H1 (cell line): ENCODE results near the gene CBARP. TPM values are rescaled to one million over a fixed set of nuclear protein-coding genes. Genes with fewer than 3 reads are reported as not detected.

ENCODE experiments used
- BCL11A ChIP-seq, 2 experiments: IDR thresholded peaks; one replicate each; pipeline ENCODE4 v1.6.1; 2011; ENCODE audit warnings: low read depth in 2 of 2, low read length in 2 of 2, mild to moderate bottlenecking in 2 of 2
- EGR1 ChIP-seq: IDR thresholded peaks from 2 replicates; pipeline ENCODE4 v1.6.1; 2011; ENCODE audit warnings: low read depth, low read length, borderline replicate concordance
- HDAC2 ChIP-seq, 2 experiments: fragments of 300-600 bp in 1 of 2; sonication (generic) in 1 of 2; IDR thresholded peaks; 2 replicates each; pipeline ENCODE4 v1.6.1; 2011 to 2012; ENCODE audit warnings: low read depth in 2 of 2, low read length in 2 of 2, mild to moderate bottlenecking in 2 of 2, moderate library complexity in 2 of 2, borderline replicate concordance in 1 of 2, inconsistent platforms in 1 of 2
- KDM4A ChIP-seq: IDR thresholded peaks from one replicate; pipeline ENCODE4 v1.7.1; 2012; ENCODE audit warnings: low read depth, mild to moderate bottlenecking, moderate library complexity, low read length, inconsistent platforms; ENCODE audit not compliant: severe bottlenecking
- SIRT6 ChIP-seq: IDR thresholded peaks from one replicate; pipeline ENCODE4 v1.7.1; 2012; ENCODE audit warnings: low read length, inconsistent platforms
- SIX5 ChIP-seq: IDR thresholded peaks from 2 replicates; pipeline ENCODE4 v1.6.1; 2011; ENCODE audit warnings: mild to moderate bottlenecking, low read depth, low read length
- TEAD4 ChIP-seq: IDR thresholded peaks from 2 replicates; pipeline ENCODE4 v1.6.1; 2012; ENCODE audit warnings: low read depth, low read length, inconsistent platforms, mixed read lengths
- polyA plus RNA-seq, 7 experiments: library from polyadenylated mRNA; depleted of rRNA in 3 of 7; stranded (reverse) in 5 of 7; unstranded in 2 of 7; fragments of >200 nt in 5 of 7; fragments of 200-250 nt in 2 of 7; gene quantifications; 1 replicate in 5 of 7; 2 replicates in 1 of 7; 4 replicates in 1 of 7; pipeline versions ENCODE4 v1.2.1 to v1.2.3, GENCODE V29; 2011 to 2013; ENCODE audit warnings: missing spikeins in 2 of 7, mixed read lengths in 2 of 7
- total RNA-seq: library from RNA; stranded (reverse); fragmentation: NEBNext Ultra II Directional; extraction: Animal tissue kit (Norgen Biotek cat#: 25700); gene quantifications from 2 replicates; pipeline ENCODE4 v1.2.1, GENCODE V29; 2021

Gene CBARP
- total and polyA plus RNA-seq, 2 of the 8 experiments (the other 6 are each of a cell fraction or from before 2014, with no cell fraction given), result 4.9 to 14.7 TPM

DNA sequence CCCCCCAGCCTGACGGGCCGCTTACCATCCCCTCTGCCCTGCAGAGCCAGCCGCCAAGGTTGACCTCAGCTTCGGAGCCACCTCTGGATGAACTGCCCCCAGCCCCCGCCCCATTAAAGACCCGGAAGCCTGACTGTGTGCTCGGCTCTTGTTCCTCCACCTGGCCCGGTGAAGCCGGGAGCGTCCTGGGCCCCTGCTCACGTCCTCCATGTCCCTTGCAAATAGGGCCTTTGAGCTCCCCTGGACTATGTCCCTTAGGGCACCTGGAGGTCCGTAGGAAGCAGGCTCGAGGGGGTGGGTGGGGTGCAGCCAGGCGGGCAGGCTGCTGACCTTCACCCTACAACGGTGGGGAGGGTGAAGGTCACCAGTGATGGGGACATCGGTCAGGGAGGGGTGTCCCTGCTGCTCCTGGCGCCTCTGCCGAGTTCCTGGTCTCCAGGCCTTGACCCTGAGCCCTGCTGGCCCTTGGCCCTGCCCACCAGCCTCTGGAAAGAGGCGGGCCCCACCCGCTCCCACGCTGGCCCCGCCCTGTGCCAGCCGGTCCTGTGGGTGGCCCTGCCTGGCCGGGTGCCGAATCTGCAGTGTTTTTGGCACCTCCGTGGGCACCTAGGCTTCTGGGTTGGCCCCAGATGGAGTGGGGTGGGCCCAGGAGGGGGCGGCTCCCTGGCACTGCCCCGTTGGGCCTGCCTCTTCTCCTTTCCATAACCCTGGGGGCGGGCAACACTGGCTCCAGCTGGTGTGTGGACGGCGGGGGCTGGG is 7.1 kb upstream of the CBARP start (continued):
- TF ChIP-seq HDAC2 (IDR thresholded peaks at IDR 0.05; ENCODE audit: borderline replicate concordance in 1 of 2, low read depth in 2 of 2, low read length in 2 of 2) (no peak), KDM4A (no peak), SIX5 (no peak), BCL11A (IDR thresholded peaks at IDR 0.05; ENCODE audit: low read depth in 2 of 2, low read length in 2 of 2) (no peak), EGR1 (no peak), SIRT6 (no peak), TEAD4 (no peak)
